ENCODE data around the gene STX1B.
A peak's percentile ranks its signal among the peaks of the same experiment; 100 is the strongest.
"Not testable (repeated sequence)": the region's sequence is repeated elsewhere in the genome, so short reads cannot be mapped to it uniquely, and the experiment has no call there.

STX1B gene

GRCh38 chr16:31011815-31012214 is 1.4 kb upstream of the STX1B start:
- not testable (repeated sequence) for DNase-seq

GRCh38 chr16:31009894-31010584 is 399 bp downstream of the STX1B start:
- no peak for DNase-seq

- no peak for DNase-seq
Measured at GRCh38 chr16:31009120-31009519, 1.3 kb downstream of the STX1B start.

GRCh38 chr16:31008551-31008950 is 1.9 kb downstream of the STX1B start:
- DNase-seq, result no peak

DNA sequence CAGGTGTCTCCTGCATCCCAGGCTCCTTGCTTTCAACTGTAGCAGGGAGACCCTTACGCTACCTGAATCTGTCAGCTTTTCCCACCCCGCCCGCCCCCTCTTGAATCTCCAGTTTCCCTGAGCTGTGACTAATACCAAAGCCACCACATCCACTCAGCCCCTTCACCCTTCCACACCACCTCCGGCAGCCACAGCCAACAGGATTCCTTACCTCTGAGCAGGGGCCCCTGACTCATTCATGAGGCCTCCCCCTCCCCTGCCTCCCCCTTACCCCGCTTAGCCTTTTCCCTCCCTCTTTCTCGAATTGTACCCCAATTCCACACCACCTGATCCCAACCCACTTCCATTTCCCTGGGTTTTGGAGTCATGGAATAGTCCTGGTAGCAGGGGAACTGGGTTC is 2.3 kb downstream of the STX1B start:
- DNase-seq, result no peak

- no peak for DNase-seq
Measured at GRCh38 chr16:31007684-31008083, 2.8 kb downstream of the STX1B start.

DNA sequence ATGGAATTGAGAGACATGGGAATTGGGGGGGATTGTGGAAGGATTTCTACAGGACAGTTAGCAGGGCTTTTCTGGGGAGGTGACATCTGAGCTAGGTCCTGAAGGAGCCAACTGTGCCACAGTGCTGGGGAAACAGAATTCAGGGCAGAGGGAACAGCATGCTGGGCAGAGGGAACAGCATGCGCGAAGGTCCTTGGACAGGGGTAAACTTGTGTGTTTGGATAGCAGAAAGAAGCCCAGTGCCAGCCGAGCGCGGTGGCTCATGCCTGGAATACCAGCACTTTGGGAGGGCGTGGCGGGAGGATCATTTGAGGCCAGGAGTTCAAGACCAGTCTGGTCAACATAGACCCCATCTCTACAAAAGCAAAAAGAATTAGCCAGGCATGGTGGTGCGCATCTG is 3.8 kb downstream of the STX1B start:
- no peak for DNase-seq

GRCh38 chr16:31006086-31006385 is 4.4 kb downstream of the STX1B start:
- no peak for DNase-seq

GRCh38 chr16:31005350-31006085 is 4.9 kb downstream of the STX1B start:
- DNase-seq, result no peak

DNA sequence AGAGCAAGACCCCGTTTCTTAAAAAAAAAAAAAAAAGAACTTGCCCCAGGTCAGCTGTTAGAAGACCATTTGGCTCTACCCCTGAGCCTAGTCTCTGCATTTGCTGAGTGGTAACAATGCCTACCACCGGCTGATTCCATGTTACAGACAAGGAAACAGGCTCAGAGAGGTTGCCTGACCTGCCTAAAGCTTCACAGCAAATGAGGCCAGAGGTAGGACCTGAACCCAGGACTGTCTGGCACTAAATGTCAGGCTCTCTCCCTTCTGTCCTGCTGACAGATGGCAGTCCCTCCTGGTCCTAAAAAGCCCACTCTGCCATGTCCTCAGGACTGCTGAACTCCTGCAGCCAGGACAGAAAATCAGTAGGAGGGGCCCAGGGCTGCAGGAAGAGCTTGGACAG is 5.8 kb downstream of the STX1B start:
- DNase-seq, result no peak

GRCh38 chr16:31003744-31004143 is 6.7 kb downstream of the STX1B start:
- DNase-seq, result no peak

DNA sequence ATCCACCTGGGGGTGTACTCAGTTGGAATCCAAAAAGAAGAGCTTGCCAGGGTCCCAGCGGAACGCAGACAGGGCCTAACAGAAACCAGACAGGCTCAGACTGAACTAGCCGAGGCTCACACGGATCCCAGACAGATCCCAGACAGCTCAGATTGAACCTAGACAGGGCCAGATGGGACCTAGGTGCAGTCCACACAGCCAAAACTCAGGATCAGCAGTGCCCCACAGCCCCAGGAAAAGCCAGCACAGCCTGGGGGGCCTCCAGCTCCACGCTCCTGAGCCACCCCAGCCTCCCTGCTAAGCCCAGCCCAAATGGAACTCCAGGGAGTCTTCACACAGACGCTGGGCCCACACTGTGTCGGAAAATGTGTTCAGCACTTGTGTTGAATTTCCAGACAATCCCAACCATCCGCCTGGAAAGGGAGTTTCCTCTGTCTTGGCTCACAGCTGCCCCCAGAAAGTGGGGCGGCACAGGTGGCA is 7.5 kb downstream of the STX1B start:
- DNase-seq, result no peak

GRCh38 chr16:31002250-31002700 is 8.2 kb downstream of the STX1B start:
- DNase-seq, result no peak

GRCh38 chr16:31001507-31002249 is 8.8 kb downstream of the STX1B start:
- no peak for DNase-seq

DNA sequence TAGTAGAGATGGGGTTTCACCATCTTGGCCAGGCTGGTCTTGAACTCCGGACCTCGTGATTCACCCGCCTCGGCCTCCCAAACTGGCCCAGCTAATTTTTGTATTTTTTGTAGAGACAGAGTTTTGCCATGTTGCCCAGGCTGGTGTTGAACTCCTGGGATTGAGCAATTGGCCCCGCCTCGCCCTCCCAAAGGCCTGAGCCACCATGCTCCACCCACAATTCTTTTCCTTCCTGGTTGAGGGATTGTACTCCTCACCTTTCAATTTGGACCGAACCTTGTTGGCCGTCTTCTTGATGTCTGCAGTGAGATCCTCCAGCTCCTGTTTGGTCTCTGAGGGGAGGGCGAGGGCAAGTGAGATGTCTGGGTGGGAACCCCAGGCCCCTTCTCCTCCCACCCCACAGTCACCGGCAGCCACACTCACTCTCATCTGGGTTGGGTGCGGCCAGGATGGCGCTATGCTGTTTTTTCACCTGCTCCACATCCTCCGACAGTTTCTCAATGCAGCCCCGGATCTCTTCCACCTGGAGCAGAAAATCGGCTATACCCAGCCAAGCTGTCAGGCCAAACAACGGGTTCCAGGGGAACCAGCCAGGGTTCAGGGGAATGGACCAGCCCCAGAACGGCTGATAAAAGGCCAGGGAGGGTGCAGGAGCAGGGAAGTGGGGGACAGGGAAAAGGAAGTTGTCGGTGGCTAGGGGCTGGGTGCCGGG is 9.6 kb downstream of the STX1B start:
- DNase-seq, result no peak

DNA sequence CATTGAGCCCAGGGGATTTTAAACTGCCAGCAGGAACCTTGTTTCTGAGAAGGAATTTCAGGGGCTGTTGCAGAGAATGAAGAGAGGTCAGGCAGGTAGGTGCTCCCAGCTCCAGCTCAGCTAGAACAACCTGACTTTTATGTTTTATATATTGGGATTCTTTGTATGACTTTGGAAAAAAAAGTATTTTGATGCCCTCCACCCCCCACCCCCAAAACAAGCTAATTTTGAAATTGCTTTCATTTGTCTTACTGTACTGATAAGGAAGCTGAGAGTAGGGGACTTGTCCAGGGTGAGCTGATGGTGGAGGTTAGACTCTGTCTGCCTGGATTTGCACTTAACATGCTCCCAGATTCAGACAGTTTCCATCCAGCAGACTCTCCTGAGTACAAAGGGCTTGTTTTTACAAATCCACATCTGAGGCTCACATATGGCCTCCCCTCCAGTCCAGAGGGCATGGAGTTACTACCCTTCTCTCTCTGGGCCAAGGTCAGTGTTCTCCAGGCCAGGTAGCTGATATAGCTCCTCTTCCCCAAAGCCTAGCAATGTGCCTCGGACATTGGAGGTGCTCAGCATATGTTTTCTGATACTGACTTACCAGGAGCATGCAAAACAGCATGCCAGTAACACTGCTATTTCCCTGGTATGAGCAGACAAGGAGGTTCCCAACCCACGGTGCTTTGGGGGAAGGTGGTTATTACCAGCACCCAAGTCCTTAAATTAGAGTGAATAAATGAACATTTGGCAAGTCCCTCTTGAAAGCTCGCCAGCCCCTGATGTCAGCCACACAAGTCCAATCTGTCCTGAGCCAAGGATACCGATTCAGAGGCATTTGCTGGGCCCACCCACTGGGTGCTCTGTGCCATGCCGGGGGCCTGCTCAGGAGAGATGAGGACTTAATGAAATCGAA is 11.3 kb downstream of the STX1B start:
- DNase-seq, result no peak

GRCh38 chr16:30997725-30998711 is 12.4 kb downstream of the STX1B start:
- peak; percentile 64 for DNase-seq

DNA sequence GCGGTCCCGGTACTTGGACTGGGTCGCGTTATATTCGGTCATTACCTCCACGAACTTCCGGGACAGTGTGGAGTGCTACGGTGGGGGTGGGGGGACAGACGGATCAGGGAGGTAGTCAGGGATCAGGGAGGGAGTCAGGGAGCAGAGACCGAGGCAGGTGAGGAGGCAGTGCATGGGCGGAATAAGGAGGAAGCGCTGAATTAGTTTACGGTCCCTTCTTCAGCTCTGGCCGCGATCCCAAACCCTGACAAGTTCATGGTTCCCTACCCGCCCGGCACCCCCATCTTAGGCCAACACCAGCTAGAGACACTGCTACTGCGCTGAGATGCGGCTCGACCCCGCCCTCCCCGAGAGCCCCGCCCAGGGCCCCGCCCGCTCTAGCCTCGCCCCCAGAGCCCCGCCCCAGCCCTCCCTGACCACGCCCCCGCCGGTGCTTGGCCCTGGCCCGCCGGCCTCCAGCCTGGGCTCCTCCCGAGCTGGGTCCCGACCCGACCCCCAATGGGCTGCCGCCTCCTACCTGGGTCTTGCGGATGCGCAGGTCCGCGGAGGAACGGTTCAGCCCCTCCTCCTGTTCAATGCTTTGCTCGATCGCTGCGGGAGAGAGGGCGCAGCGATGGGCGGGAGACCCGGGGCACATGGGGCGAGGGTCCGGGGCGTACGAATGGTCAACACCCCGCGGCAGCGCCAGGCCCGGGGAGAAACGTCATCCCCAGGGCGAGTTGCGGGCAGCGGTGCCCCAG is 13.3 kb downstream of the STX1B start:
- peak; percentile 92 for DNase-seq

GRCh38 chr16:30996324-30996984 is 14.0 kb downstream of the STX1B start:
- no peak for DNase-seq

- no peak for DNase-seq
Measured at GRCh38 chr16:30995927-30996323, 14.5 kb downstream of the STX1B start.

Data from activated CD8-positive, alpha-beta memory T cell treated with anti-CD3 and anti-CD28 coated beads for 24 hours (primary cell).